Skeletal muscle cell (primary cell): ENCODE results near the gene SMIM41.

ENCODE experiments used
- DNase-seq: peaks from one replicate; pipeline ENCODE4 v3.0.0-alpha.2; 2010; ENCODE audit warnings: low read depth
- H3K4me3 ChIP-seq: 2 replicates; pipeline ENCODE4 v1.5.1; 2011; ENCODE audit warnings: low read depth, mild to moderate bottlenecking, control low read depth, low read length, moderate library complexity

The SMIM41 gene

GRCh38 chr12:52062167-52063081, 17.1 kb upstream of the SMIM41 start:
- DNase-seq, result no peak
- no peak overlapping the region for H3K4me3 ChIP-seq

DNA sequence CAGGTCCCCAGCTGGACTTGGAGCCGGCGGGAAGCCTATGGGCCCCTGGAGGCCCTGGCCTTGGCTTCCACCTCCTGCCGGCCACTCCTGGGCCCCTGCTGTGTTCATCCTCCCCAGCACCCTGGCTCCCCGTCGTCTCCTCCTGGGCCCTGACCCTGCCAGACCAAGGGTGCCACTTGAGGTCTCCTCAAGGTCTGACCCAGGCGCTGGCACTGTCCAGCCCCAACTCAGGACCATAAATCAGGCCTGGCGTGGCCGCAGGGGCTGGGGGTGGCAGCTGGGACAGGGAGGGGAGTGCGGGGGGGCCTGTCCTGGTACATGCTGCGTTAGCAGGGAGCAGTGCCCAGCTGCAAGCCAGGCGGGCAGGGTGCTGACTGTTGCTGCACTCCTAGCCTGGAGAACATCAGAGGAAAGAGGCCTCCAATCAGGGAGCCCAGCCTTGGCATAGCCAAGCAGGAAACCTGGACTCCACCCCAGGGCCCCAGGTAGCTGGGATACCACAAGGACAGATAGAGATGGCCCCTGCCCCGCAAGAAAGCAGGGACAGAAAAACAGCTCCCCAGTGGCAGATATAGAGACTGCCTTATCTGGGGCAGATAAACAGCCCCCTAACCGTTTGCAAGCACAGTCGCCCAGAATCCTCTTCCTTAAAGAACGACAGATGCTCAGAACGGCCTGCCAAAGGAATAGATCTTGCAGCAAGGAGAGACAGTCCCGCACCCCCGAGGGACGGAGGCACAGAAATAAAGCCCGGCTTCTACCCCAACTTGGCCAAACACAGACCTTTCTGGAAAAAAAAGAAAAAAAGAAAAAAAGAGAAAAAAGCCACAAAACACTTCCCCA, 16.2 kb upstream of the SMIM41 start:
- H3K4me3 ChIP-seq, result no peak overlapping the region
- DNase-seq, result no peak

DNA sequence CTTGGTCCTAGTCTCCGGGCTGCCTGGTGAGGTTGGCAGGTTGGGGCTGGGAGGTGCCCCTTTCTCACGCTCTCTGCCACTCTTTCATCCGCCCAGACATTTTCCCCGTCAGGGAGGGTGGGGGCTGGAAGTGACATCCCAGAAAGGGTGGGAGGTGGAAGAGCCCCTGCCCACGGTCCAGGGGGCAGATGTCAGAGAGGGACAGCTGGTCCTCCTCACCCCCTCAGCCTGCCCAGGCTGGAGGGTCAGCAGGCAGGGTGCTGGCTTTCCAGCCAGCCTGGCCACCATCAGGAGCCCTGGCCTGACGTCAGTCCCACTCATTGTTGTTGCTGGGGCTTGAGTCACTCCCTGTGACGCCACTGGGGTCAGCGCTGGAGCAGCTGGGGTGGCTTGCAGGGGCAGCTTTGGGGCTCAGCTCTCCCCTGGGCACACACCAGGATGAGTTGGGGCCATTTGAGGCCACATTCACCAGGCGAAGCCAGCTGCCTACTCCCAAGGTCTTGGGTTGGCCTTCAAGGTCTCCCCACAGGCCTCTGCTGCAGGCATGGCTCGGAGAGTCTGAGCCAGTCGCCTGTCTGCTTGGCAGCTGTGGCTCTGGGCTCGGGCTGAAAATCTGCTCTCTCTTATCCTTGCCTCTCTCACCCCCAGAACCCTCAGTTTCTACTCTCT, 15.4 kb upstream of the SMIM41 start:
- no peak overlapping the region for H3K4me3 ChIP-seq
- DNase-seq, result peak; percentile 88

GRCh38 chr12:52066346-52067080, 13.0 kb upstream of the SMIM41 start:
- no peak for DNase-seq
- no peak overlapping the region for H3K4me3 ChIP-seq

DNA sequence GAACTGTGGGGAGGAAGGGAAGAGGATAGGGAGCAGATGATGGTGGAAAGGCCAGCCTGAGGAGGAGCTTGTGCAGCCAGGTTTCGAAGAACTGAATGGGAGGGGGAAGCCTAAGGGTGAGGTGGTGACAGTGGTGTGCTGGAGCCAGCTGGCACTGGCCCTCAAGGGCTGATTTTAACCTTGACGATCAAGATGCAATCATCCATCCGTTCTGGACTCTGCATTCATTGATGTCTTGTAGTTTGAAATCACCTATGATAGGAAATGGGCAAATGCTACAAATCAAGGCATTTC, 12.5 kb upstream of the SMIM41 start:
- no peak overlapping the region for H3K4me3 ChIP-seq
- DNase-seq, result no peak

DNA sequence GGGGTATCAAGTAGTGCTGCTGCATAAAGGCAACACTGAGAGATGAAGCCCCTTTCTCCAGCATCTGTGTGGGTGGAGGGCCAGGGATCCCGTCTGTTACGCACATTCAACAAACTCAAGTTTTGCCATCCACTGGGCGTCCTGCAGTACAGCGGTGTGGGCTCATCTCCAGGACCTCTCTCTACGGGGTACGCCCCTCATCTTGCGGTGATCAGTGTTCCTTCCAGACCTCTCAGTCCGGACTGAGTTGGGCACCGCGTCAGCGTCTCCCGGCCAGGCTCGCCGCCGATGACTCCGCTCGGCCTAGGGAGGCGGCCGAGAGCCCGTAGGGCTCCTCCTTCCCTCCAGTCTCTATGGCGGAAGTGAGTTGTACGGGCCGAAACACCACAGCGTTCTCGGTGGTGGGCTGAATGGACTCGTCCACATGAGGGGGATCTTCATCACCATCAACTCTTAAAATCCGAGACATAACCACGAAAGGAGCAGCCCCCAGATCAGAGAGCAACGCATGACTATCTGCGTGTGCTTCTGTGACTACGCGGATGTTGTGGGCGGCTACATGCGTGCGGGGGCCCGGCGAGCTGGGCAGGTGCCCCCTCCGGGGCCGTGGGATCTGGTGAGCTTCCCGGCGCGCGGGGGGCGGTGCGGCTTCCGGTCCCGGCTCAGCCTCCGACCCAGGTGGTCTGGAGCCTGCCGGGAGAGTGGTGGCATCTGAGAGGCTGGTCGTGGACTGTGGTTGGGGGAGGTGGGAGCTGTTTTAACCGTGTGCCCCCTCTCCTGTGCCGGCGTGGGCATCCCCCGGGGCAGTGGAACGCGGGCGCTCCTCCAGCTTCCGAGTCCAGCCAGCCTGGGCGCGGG, 9.9 kb upstream of the SMIM41 start, which contains the start of gene ATG101:
Gene ATG101 (plus strand): TSS at position 652 of the 858 bp plus-strand sequence. CDS start 3,673 bp downstream, outside the sequence.
- DNase-seq, result peak; percentile 88
- H3K4me3 ChIP-seq, result peak within 1 kb of the TSS; percentile 99

- no peak for DNase-seq
- peak overlapping the region; percentile 99 for H3K4me3 ChIP-seq
Observed at GRCh38 chr12:52070185-52070925, 9.1 kb upstream of the SMIM41 start.

- peak; percentile 78 for DNase-seq
- no peak overlapping the region for H3K4me3 ChIP-seq
Observed at GRCh38 chr12:52073531-52074381, 5.7 kb upstream of the SMIM41 start.

DNA sequence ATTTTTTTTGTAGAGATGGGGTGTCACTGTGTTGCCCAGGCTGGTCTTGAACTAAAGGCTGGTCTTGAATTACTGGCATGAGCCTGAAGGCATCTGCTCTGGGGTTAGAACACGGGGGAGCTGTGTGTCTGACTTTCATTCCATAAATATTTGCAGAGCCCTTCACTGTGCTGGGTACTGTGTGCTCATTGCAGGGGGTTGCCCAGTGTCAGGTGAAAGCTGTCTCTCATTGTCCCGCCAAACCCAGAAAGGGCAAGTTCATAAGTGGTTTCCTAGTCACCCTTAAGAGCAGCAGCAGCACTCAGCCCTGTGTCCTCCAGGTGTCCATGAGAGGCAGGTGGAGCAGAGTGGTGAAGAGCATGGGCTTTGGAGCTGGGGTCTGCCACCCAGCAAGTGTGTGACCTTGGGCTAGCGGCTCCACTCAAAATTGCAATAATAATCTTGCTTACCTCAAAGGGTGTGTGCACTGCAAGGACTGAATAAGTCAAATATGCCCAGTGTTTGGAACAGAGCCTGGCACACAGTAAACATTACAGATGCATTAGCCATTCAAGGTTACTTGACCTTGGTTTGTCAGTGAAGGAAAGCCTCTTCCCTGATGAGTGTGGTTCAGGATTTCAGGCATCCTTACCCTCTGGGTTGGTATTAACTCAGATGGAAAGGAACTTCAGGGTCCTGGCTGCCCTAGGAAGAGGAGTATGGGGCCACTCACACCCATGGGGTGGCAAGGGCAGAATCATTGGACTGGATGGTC, 4.4 kb upstream of the SMIM41 start:
- H3K4me3 ChIP-seq, result no peak overlapping the region
- DNase-seq, result no peak

DNA sequence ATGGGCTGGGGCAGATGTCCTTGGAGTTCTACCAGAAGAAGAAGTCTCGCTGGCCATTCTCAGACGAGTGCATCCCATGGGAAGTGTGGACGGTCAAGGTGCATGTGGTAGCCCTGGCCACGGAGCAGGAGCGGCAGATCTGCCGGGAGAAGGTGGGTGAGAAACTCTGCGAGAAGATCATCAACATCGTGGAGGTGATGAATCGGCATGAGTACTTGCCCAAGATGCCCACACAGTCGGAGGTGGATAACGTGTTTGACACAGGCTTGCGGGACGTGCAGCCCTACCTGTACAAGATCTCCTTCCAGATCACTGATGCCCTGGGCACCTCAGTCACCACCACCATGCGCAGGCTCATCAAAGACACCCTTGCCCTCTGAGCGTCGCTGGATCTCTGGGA, 2.7 kb upstream of the SMIM41 start:
- H3K4me3 ChIP-seq, result no peak overlapping the region
- DNase-seq, result no peak

GRCh38 chr12:52078276-52078675, 1.2 kb upstream of the SMIM41 start:
- no peak overlapping the region for H3K4me3 ChIP-seq
- no peak for DNase-seq

DNA sequence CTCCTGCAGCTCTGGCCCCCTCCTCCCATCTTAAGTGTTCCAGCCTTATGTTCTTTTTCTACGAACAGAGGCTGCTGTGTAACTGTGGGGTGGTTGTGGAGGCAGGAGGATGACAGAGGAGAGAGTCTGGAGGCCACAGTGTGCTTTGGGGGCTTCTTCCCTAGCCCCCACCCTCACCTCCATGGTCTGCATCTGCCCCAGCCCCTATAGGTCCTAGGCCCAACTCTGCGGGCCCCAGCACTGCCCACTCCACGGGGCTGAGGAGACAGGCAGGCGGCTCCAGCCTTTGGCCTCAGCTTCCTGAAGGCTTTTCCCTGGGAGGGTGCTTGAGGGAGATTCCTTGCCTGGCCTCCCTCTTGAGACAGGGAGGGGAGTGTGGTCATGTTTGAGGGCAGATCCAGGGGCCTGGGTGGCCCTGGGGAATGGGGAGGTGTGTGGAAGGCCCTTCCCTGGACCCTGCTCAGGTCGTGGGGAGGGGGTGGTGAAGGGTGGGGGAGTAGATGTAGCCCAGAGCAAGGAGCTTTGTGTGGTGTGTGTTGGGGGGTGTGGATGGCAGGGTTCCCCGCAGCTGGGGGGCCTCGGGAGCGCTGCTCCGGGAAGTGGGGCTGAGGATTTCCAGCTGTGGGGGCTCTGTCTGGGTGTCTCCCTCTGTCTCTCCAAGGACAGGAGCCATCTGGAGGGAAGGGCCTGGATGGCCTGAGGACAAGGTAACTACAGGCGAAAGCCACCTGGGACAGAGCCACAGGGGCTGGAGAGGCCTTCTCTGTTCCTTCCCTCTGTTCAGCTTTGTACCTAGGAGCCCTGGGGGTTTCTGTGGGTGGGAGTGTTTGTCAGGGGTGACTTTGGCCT, 1.1 kb downstream of the SMIM41 start:
- no peak for DNase-seq
- no peak overlapping the region for H3K4me3 ChIP-seq

DNA sequence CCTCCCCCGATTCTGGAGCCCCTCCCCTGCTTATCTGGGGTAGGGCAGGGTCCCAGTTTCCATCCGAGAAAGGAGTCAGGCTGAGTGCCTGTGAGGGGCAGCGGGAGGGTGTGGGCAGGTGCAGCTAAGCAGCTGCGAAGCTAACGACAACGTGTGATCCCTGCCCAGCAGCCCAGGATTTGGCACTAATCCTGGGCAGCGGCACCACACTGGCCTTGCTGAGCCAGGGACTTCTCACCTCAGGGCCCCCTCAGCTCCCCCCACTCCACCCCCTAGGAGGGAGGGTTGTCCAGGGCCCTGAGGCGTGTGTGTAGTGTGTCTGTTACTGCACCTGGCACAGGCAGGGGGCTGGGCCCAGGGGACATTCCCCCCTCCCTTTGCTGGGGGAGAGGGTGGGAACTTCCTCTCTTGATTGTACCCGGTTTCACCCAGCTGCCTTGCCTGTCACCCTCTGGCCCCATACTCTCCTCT, 1.8 kb downstream of the SMIM41 start:
- no peak overlapping the region for H3K4me3 ChIP-seq
- no peak for DNase-seq

GRCh38 chr12:52082026-52082668, 2.6 kb downstream of the SMIM41 start:
- DNase-seq, result no peak
- no peak overlapping the region for H3K4me3 ChIP-seq

- DNase-seq, result no peak
- no peak overlapping the region for H3K4me3 ChIP-seq
Observed at GRCh38 chr12:52082669-52082987, 3.1 kb downstream of the SMIM41 start.
